GM21526 (cell line): ENCODE data around the gene NUDT11.
A peak's percentile ranks its signal among the peaks of the same experiment; 100 is the strongest.
"Not testable (repeated sequence)": the region's sequence is repeated elsewhere in the genome, so short reads cannot be mapped to it uniquely, and the experiment has no call there.

ENCODE experiments used
- ATAC-seq: cut with Tn5 transposase; IDR thresholded peaks from one replicate; pipeline ENCODE4 v1.9.1; 2021; ENCODE audit warnings: moderate library complexity; ENCODE audit not compliant: unreplicated experiment, low FRiP score

Gene NUDT11

DNA sequence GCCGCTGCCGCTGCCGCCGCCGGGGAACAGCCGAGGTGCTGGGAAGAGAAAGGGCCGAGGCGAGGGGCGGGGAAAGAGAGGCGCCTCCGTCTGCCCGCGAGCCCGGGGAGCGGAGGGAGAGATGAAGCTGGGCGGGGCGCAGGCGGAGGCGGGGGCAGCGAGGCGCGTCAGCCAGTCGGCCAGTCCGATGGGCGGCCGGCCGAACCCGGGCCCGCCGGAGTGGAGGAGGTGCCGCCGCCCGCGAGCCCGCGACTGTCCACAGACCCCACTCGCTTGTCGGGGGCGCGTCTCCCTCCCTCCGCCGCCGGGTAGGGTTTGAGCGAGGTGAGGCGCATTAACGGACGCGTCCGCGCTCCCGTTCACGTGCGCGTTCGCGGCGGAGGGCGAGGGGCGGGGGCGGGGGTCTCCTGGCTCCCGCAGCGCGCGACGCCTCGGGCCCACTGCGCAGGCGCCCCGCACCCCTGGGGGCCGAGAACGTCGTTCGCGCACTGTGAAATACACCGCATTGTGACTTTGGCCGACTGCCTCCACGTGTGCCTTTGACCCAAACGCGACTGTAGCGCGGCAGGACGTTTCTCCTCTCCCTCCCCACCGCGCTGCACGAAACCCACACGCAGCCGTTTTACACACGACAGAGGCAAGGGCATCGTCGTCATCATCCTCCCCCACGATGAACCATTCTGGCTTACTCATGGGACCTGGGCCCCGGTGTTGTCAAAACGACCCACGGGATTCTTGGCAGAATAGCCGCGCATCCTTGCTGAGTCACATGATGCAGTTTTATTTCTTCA lies at the start of gene NUDT11:
NUDT11 (minus strand) TSS at position 92 of the 791 bp plus-strand sequence. CDS start 148 bp downstream, outside the sequence.
- no peak for ATAC-seq

DNA sequence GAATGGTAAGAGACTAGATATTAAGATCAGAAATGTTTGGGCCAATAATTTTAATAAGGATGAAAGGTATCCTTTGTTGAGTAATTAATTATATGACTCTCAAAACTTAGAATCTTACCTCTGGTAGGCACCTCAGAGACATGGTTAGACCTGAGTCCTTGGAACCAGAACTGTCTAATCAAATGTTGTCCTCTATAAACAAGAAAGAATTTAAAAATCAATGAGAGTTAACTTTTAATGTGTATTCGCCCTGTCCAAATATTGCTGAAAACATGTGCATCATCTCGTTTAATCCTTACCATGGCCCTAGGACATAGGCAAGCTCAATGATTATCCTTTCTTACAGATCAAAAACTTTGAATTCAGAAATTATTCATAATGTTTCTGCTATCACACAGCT lies 24.0 kb upstream of the NUDT11 start:
- no peak for ATAC-seq

DNA sequence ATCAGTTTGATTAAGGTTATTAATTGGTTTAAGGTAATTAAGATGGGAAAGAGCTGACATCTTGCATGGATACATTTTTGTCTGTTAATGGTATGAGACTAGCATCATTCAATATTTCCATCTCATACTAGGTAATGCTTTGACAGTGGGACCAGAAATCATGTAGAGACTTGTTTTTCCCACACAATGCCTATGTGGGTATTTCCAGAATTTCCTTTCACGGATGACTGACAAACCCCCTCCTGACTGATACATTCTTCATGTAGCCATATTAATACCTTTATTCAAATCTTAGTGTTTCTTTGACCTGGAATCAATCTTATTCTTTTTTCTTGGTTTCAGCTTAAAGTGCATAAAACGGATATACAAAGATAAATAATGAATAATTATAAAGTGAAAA lies 22.7 kb upstream of the NUDT11 start:
- ATAC-seq, result not testable (repeated sequence)

DNA sequence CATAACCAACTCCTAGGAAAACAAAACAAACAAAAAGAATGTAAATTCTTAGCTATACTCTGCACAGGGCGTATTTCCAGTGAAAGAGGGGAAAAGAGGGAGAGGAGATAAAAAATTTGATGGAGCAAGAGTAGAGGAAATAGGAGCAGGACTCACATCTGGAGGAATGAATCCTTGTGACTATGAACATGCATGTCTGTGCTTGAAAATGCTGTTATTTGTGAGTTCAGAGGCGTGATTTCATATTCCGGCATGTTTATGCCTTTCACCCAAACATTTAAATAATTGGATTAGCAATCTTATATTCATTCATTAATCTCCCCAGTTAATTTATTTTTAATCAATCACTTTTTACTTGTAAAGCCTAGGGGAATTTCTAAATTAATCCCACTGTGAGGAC lies 11.2 kb upstream of the NUDT11 start:
- no peak for ATAC-seq

DNA sequence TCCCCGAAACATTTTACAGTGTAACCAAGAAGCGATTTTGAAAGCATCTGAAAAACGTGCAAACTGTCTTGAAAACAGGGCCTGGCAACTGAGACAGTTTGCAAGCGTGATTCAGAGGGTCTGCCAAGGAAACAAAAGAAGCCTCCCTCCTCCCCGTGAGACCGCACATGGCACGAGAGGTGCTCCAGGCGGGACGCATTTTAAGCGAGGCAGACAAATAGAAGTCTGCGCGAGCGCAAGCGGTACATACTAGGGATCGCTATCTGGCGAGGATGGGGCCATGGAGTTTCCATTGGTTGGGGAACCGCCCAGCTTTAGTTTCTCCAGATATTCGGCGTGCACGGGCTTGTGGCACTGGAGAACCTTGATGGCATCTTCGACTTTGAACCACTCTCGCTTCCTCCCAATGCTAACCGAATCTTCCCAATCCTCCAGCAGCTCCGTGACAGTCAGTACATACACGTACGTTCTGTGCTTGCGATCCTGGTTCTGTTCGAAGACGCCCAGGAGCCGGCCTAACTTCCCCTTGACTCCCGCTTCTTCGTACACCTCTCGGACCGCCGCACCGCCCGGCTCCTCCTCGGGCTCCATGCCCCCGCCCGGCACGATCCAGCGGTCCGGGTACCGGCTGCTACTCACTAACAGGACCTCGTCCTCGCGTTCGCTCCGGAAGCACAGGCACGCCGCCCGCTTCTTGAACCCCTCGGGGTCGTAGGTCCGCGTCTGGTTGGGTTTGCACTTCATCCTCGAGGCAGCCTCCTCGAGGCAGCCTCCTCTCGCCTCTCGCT lies 497 bp downstream of the NUDT11 start:
- peak; percentile 26 for ATAC-seq

DNA sequence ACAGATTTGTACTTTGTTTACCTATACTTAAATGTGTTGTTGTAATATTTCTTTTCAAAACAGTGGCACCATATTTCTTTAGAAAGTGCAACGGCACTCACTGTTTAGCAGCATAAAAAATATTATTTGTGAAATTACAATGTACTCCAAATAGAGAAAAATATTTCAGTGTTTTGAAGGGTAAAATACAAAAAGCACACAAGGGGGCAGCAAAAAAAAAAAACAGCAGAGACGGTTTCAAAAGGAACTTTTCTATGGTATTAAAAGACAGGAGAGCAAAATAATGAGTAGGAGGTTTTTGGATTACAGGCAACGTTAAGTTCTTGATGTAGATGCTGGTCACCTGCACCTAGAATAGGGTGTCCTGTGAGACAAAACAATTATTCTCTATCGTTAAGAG lies 2.0 kb downstream of the NUDT11 start:
- no peak for ATAC-seq

DNA sequence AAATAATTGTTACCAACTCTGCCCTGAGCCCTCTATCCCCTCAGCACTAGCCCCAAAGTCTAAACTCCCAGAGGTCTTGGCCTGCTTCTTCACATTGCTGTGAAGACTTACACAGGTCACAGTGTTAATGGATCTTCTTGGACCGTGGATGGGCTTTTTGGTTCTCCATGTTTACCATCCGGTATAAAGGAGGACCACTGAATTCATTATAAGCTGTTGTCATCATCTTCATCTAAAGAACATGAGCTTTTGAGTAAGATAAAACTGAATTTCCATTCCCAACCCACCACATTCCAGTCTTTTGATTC lies 8.5 kb downstream of the NUDT11 start:
- ATAC-seq, result no peak

DNA sequence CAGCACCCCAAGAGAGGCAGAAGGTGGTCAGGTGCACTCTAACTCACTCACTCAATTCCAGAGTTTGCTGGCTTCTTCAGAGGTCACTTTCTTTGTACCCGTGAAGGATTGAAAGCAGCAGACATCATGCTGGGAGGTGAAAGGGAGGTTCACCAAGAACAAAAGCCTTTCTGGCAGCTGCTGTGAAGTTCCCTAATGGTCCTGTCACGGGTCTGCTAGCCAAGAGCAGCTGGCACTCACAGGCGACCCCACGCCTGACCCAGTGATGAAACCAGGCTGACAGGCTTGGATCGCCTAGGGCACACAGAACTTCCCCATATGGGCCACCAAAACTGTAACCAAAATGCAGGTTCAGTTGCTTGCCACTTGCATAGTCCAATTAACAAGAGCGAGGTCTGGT lies 11.8 kb downstream of the NUDT11 start:
- no peak for ATAC-seq

DNA sequence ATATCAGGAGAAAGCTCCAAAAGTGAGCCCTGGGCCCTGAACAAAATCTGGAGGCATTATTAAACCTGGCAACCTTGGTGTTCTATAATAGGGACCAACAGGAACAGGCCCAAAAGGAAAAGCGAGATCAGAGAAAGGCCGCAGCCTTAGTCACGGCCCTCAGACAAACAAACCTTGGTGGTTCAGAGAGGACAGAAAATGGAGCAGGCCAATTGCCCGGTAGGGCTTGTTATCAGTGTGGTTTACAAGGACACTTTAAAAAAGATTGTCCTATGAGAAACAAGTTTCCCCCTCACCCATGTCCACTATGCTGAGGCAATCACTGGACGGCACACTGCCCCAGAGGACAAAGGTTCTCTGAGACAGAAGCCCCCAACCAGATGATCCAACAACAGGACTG lies 14.0 kb downstream of the NUDT11 start:
- not testable (repeated sequence) for ATAC-seq

DNA sequence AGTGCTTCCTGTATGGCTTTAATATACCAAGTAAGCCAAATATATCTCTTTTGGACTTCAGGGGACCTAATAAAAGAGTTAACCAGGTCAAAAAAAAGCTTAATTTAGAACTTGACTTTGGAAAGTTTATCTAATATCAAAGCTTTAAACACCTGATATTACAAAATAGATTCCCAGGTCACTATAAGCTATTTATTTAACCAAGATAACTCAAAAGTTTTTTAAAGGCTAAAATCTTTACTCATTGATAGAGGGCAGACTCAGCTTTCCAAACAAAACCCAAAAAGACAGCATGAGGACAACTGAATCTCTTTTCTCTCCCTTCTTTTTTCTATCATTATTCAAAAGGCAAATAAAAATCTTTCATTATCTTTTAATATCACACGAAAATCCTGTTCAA lies 19.5 kb downstream of the NUDT11 start:
- ATAC-seq, result no peak

DNA sequence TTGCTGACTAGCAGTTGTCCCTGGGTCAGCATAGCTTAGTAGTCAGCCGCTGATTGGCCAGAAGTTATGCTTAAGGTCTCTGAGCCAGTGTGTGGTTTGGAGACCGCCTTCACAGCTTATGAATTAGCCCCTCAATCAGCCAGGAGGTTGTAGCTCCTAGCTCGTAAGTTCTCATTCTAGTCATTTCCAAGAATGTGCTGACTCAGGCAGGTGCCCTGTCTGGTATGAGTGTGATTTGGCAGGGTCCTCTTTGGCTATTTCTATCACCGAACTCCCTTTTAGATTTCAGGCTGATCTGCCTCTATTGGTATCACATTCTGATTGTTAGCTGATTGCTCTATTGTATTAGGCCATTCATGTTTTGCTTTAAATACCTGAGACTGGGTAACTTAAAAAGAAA lies 33.1 kb downstream of the NUDT11 start:
- no peak for ATAC-seq

DNA sequence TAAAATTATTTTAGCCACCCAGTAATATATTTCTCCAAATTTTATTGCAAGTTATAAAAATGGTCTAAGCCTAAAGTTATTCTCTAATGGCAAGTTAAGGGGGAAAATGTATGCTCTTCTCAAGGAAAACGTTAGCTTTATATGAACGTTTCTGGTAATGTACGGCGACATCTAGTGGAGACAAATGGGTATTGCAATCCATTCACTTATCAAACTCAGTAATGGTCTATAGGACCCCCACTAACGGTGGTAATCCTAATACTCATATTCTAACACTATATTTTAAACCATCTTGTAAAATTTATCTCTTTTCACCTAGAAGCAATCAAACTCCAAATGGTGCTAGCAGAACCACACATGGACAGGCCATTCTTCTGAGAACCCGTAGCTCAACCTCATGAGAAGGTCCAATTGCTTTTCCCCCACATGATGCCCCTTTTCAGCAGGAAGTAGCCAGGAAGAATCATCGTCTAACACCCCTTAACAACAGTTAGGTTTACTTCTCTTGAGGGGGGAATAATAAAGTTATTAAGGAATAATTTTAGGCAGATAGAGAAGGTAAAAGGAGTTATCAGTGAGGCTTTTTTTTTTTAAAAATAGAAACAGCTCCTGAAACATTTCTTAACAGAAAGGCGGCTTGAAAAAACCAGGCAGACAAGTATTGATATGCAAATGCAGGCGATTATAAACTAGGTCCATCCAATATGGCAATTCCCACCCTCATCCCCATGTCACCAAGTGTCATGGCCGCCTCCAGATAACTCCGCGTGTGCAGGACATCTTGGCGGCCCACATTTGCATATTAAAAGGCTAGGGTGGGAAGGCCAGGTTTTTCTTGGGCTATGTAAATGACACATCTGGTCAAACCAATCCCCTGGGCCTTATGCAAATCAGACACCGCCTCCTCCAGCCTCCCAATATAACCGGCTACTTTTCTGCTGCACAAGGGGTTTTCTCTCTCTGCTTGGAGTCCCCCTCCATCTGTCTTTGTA lies 35.0 kb downstream of the NUDT11 start:
- no peak for ATAC-seq

DNA sequence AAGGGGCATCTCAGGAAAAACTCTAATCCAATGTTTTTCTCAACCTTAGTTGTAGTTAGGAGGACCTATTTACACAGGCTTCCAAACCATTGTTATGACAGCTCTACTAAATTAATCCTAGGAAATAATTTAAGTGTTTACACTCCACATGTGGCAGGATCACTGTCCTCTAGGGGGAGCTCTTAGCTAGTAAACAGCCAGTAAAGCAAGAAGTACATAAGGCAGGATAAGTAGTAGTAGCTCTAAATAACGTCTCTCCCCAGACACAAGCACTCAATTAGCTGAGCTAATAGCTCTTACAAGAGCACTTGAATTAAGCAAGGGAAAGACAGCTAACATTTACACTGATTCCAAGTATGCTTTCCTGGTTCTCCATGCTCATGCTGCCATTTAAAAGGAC lies 37.3 kb downstream of the NUDT11 start:
- ATAC-seq, result no peak

DNA sequence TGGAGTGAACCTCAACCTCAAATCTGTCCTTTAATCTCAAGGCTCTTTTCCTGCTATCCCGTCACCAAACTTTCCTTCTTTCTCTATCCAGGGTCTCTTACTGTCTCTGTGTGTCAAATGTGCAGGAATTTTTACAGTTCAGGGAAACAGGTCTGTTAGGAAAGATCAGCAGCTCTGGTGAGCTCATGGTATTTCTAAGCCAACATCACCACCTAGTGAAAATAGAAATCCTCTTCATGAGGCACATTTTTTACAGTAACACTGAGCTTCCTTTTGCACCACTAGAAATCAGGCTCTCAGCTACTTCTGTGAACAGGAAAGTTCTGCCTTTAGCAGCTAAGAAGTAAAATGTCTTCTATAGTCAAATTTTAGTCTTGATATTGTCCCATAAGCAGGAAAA lies 39.6 kb downstream of the NUDT11 start:
- ATAC-seq, result no peak

DNA sequence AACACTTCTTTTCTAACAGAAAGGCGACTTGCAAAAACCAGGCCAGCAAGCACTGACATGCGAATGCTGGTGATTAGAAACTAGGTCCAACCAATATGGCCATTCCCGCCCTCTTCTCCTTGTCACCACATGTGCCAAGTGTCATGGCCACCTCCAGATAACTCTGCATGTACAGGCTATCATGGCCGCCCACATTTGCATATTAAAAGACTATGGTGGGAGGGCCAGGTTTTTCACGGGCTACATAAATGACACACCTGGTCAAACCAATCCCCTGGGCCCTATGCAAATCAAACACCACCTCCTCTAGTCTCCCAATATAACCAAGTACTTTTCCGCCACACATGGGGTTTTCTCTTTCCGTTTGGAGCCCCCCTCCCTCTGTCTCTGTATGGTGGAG lies 40.1 kb downstream of the NUDT11 start:
- ATAC-seq, result no peak

DNA sequence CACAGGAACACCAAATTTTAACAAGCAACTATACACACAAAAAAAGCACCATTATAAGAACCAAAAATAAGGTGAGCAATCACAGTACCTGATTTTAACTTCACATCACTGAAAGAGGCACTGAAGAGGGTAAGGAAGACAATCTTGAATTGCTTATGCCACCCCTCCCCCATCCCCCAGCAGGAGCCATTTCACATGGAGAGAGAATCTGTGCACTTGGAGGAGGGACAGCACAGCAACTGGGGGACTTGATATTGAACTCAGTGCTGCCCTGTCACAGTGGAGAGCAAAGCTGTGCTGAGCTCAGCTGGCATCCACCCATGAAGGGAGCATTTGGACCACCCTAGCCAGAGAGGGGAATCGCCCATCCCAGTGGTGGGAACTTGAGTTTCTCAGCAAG lies 56.0 kb downstream of the NUDT11 start:
- ATAC-seq, result no peak
